B cell (primary cell): Measurements from ENCODE around the gene CDK19. TPM values are rescaled to one million over a fixed set of nuclear protein-coding genes. Genes with fewer than 3 reads are reported as not detected.

Experiments used
- ATAC-seq: fragments of 200-7000 bp; cut with Tn5 transposase; one replicate; pipeline ENCODE4 v1.10.0; 2021; ENCODE audit warnings: low read depth, mild to moderate bottlenecking, moderate number of reproducible peaks, moderate library complexity
- CTCF ChIA-PET: fragments of 350-600 bp; sonication (Branson Sonifier 250); formaldehyde crosslinking; loops from one replicate; lab custom pipeline; 2021; ENCODE audit warnings: antibody characterized with exemption, inconsistent platforms; lab: Charles Lee
- POLR2A ChIA-PET: fragments of 350-600 bp; sonication (Branson Sonifier 250); formaldehyde crosslinking; loops from one replicate; lab custom pipeline; 2021; ENCODE audit warnings: antibody characterized with exemption; lab: Charles Lee
- DNase-seq: peaks from one replicate; pipeline ENCODE4 v3.0.0; 2013
- H2AFZ ChIP-seq: 2 replicates; pipeline ENCODE4 v1.6.1; 2012; ENCODE audit warnings: mild to moderate bottlenecking, low read depth, low read length; ENCODE audit not compliant: insufficient read depth, poor library complexity, severe bottlenecking
- H3K27ac ChIP-seq, 2 donors: 1 replicate in 1 of 2; 2 replicates in 1 of 2; pipeline ENCODE4 v1.5.1; 2012 to 2013; ENCODE audit warnings: low read length in 2 of 2, mild to moderate bottlenecking in 2 of 2, moderate library complexity in 1 of 2
- H3K27me3 ChIP-seq, 4 experiments: fragments of 200-600 bp in 1 of 4; sonication (generic) in 1 of 4; replicated peaks in 1 of 4; 1 replicate in 2 of 4; 2 replicates in 2 of 4; pipeline versions ENCODE4 v1.6.1 to v1.7.0; 2013 to 2016; ENCODE audit warnings: low read length in 3 of 4, mild to moderate bottlenecking in 2 of 4, mixed read lengths in 1 of 4, moderate library complexity in 1 of 4; ENCODE audit not compliant: insufficient read depth in 4 of 4, control insufficient read depth in 3 of 4; ENCODE audit errors: control extremely low read depth in 1 of 4
- H3K36me3 ChIP-seq, 2 experiments: replicated peaks in 1 of 2; 1 replicate in 1 of 2; 2 replicates in 1 of 2; pipeline versions ENCODE4 v1.6.1 to v1.7.1; 2013; ENCODE audit warnings: low read length in 1 of 2; ENCODE audit not compliant: insufficient read depth in 2 of 2, control insufficient read depth in 1 of 2; ENCODE audit errors: control extremely low read depth in 1 of 2, extremely low read depth in 1 of 2
- H3K4me1 ChIP-seq, 2 donors: fragments of 200-600 bp in 1 of 2; sonication (generic) in 1 of 2; 1 replicate in 1 of 2; 2 replicates in 1 of 2; pipeline versions ENCODE4 v1.5.1 to v1.6.1; 2013 to 2017; ENCODE audit warnings: low read length in 2 of 2; ENCODE audit not compliant: control insufficient read depth in 2 of 2, insufficient read depth in 2 of 2
- H3K4me2 ChIP-seq: replicated peaks from 2 replicates; pipeline ENCODE3; 2012; ENCODE audit warnings: mild to moderate bottlenecking, low read depth, low read length; ENCODE audit not compliant: poor library complexity, severe bottlenecking
- H3K4me3 ChIP-seq, 5 experiments: fragments of 200-600 bp in 1 of 5; sonication (generic) in 1 of 5; 1 replicate in 3 of 5; 2 replicates in 2 of 5; pipeline versions ENCODE4 v1.5.1 to v1.7.0; 2011 to 2016; ENCODE audit warnings: low read length in 4 of 5, mild to moderate bottlenecking in 4 of 5, low read depth in 2 of 5, control low read depth in 1 of 5, moderate library complexity in 1 of 5; ENCODE audit not compliant: insufficient read depth in 1 of 5; ENCODE audit errors: control extremely low read depth in 1 of 5, extremely low read depth in 1 of 5
- H3K79me2 ChIP-seq: fragments of 200-600 bp; sonication (generic); one replicate; pipeline ENCODE4 v1.6.0; 2016; ENCODE audit warnings: low read length; ENCODE audit not compliant: control insufficient read depth, insufficient read depth
- H3K9ac ChIP-seq: fragments of 200-600 bp; sonication (generic); 2 replicates; pipeline ENCODE4 v1.6.1; 2017; ENCODE audit warnings: mild to moderate bottlenecking, low read length, moderate library complexity
- H3K9me3 ChIP-seq, 3 donors: one replicate each; pipeline versions ENCODE4 v1.6.1 to v1.7.1; 2013; ENCODE audit warnings: low read length in 2 of 3; ENCODE audit not compliant: control insufficient read depth in 2 of 3, insufficient read depth in 1 of 3; ENCODE audit errors: control extremely low read depth in 1 of 3
- H4K20me1 ChIP-seq: 2 replicates; pipeline ENCODE4 v1.6.0; 2012; ENCODE audit warnings: mild to moderate bottlenecking, low read length; ENCODE audit not compliant: insufficient read depth, control insufficient read depth, poor library complexity, severe bottlenecking
- H3K27ac Mint-ChIP-seq: one replicate; pipeline ENCODE4 v1.8.0; 2021; ENCODE audit warnings: mixed read lengths
- H3K27me3 Mint-ChIP-seq: one replicate; pipeline ENCODE4 v1.8.0; 2021; ENCODE audit warnings: mixed read lengths
- H3K4me1 Mint-ChIP-seq: one replicate; pipeline ENCODE4 v1.8.0; 2021; ENCODE audit warnings: mixed read lengths
- H3K4me3 Mint-ChIP-seq: one replicate; pipeline ENCODE4 v1.8.0; 2021; ENCODE audit warnings: mixed read lengths
- H3K9me3 Mint-ChIP-seq: one replicate; pipeline ENCODE4 v1.8.0; 2022; ENCODE audit warnings: mixed read lengths; ENCODE audit not compliant: insufficient read depth
- CTCF ChIP-seq: fragments of 200-600 bp; IDR thresholded peaks from one replicate; pipeline ENCODE4 v1.8.0; 2022; ENCODE audit warnings: antibody characterized with exemption, mild to moderate bottlenecking
- EZH2 ChIP-seq: IDR thresholded peaks from 2 replicates; pipeline ENCODE4 v1.6.1; 2012; ENCODE audit warnings: borderline replicate concordance, low read depth, mild to moderate bottlenecking, moderate library complexity, low read length; ENCODE audit not compliant: insufficient read depth, poor library complexity, severe bottlenecking
- WGBS: methylation state at CpG from one replicate; pipeline ENCODE4 v1.1.5; 2013; ENCODE audit warnings: missing lambda C conversion rate; ENCODE audit not compliant: insufficient coverage; 5-methylcytosine and 5-hydroxymethylcytosine counted together
- intact Hi-C: fragments of 100-400 bp; cut with micrococcal nuclease; formaldehyde crosslinking; loops from one replicate; pipeline ENCODE4 v1.10.0; 2022
- polyA plus RNA-seq: library from polyadenylated mRNA; depleted of rRNA; stranded (reverse); fragments of >200 nt; gene quantifications from 2 replicates; pipeline ENCODE4 v1.2.3, GENCODE V29; 2012
- total RNA-seq, 2 donors: library from RNA; stranded (reverse); fragments of 120-200 nt in 1 of 2; gene quantifications; 1 replicate in 1 of 2; 2 replicates in 1 of 2; pipeline versions ENCODE4 v1.2.3 to v1.2.4, GENCODE V29; 2013 to 2022

The CDK19 gene
- total and polyA plus RNA-seq, 2 donors (not counting 1 experiment from before 2014, with no cell fraction given) = 8.7 to 44.8 TPM

DNA sequence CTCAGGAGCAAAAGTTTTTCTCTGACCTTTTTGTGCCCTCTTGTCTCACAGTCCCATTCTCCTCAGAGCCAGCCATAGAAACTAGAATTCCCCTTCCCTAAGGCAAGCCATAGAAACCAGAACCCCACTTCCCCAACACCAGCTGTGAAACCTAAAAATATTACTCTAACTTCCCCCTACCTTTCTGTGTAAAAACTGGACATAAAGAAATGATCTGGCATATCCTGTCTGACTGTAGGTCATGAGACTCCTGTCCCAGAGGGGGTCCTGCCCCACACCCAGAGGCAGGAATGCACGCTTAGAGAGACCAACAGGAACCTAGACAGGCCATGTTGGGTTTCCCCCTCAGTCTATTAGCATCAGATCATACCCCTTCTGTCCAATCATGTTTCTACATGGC lies 198.2 kb downstream of the CDK19 start:
- Histone ChIP-seq H3K4me3 (no peak overlapping the region), H3K4me2 (no peak overlapping the region), H3K79me2 (no peaks in the 10 kb centered on the region), H3K36me3 (peaks cover 1 to 45% of the 10 kb centered on the region in 2 experiments), H4K20me1 (no peaks in the 10 kb centered on the region), H3K9ac (no peak overlapping the region), H3K4me1 (peaks cover 2 to 4% of the 10 kb centered on the region in 2 donors), H3K27ac (no peak overlapping the region), H3K9me3 (no peaks in the 10 kb centered on the region), H3K27me3 (no peaks in the 10 kb centered on the region), H2AFZ (no peak overlapping the region)
- intact Hi-C loops = no loop called here
- Mint-ChIP-seq H3K27me3 (no peaks in the 10 kb centered on the region), H3K27ac (peak overlapping the region; percentile 33), H3K4me1 (peaks cover 9% of the 10 kb centered on the region), H3K9me3 (no peaks in the 10 kb centered on the region), H3K4me3 (no peak overlapping the region)
- POLR2A ChIA-PET = no interaction called here
- TF ChIP-seq EZH2 = no peak
- TF ChIP-seq CTCF = no peak
- DNase-seq (no peak), ATAC-seq (no peak)
- 58% methylated on average over 1 of the region's 1 CpG for WGBS
- CTCF ChIA-PET = no interaction called here

DNA sequence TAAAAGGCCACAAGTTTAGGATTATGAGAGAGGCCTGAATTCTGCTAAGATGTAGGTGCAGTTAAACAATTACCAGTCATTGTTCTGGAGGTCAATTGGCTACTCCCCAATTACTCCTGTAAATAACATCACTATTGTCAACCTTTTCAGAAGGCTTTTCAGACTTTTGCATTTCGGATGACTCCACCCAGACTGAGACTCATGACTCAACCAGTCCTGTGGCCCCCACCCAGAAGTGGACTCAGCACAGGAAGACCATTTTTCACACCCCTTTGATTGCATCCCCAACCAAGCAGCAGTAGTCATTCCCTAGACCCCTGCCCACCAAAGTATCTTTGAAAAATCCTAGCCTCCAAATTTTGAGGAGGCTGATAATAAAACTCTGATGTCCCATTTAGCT lies 199.5 kb downstream of the CDK19 start:
- Histone ChIP-seq H3K79me2 (no peaks in the 10 kb centered on the region), H3K27me3 (no peaks in the 10 kb centered on the region), H2AFZ (no peak overlapping the region), H3K9ac (no peak overlapping the region), H3K9me3 (no peaks in the 10 kb centered on the region), H3K4me2 (no peak overlapping the region), H3K36me3 (peaks cover 1 to 34% of the 10 kb centered on the region in 2 experiments), H4K20me1 (no peaks in the 10 kb centered on the region), H3K4me3 (no peak overlapping the region), H3K27ac (no peak overlapping the region), H3K4me1 (peaks cover 2 to 4% of the 10 kb centered on the region in 2 donors)
- ChIA-PET POLR2A (interaction anchor here (0.6 kb wide), 1 partner anchor 35 kb away, joined by 3 read pairs; no protein-coding TSS in a partner anchor), CTCF (no interaction called here)
- H3K4me1 Mint-ChIP-seq = peaks cover 9% of the 10 kb centered on the region
- H3K9me3 Mint-ChIP-seq = no peaks in the 10 kb centered on the region
- TF ChIP-seq EZH2 (no peak), CTCF (no peak)
- ATAC-seq = no peak
- H3K27me3 Mint-ChIP-seq = no peaks in the 10 kb centered on the region
- no peak overlapping the region for H3K4me3 Mint-ChIP-seq
- H3K27ac Mint-ChIP-seq = no peak overlapping the region
- WGBS = 100% methylated on average over 1 of the region's 1 CpG
- DNase-seq = no peak
- intact Hi-C loops = no loop called here
